Small intestine (tissue), 7 donors: ENCODE results near the gene TDRD3. TPM values are rescaled to one million over a fixed set of nuclear protein-coding genes. Genes with fewer than 3 reads are reported as not detected.

Experiments
- DNase-seq, 2 donors: peaks; one replicate each; pipeline versions ENCODE4 v3.0.0 to v3.0.0-alpha.2; 2013
- FAIRE-seq: peaks from 2 replicates; lab custom pipeline; 2012; peaks lifted over from hg19 to GRCh38; lab: Jason Lieb, UNC
- H3K27ac ChIP-seq, 3 donors: one replicate each; pipeline ENCODE4 v1.5.1; 2013; ENCODE audit warnings: low read length in 2 of 3, mild to moderate bottlenecking in 2 of 3, control low read depth in 1 of 3, inconsistent platforms in 1 of 3, low read depth in 1 of 3, moderate library complexity in 1 of 3
- H3K27me3 ChIP-seq, 3 donors: one replicate each; pipeline ENCODE4 v1.6.1; 2013; ENCODE audit warnings: low read length in 3 of 3, inconsistent platforms in 1 of 3; ENCODE audit not compliant: control insufficient read depth in 3 of 3, insufficient read depth in 3 of 3
- H3K36me3 ChIP-seq, 3 donors: one replicate each; pipeline ENCODE4 v1.6.1; 2013; ENCODE audit warnings: low read length in 3 of 3, inconsistent platforms in 1 of 3, low read depth in 1 of 3, mild to moderate bottlenecking in 1 of 3, moderate library complexity in 1 of 3; ENCODE audit not compliant: control insufficient read depth in 3 of 3, insufficient read depth in 2 of 3
- H3K4me1 ChIP-seq, 3 donors: one replicate each; pipeline ENCODE4 v1.6.1; 2013; ENCODE audit warnings: low read length in 2 of 3, inconsistent platforms in 1 of 3, low read depth in 1 of 3, mild to moderate bottlenecking in 1 of 3, moderate library complexity in 1 of 3; ENCODE audit not compliant: control insufficient read depth in 3 of 3, insufficient read depth in 2 of 3
- H3K4me3 ChIP-seq, 3 donors: one replicate each; pipeline ENCODE4 v1.5.1; 2013; ENCODE audit warnings: low read length in 3 of 3, control low read depth in 1 of 3, inconsistent platforms in 1 of 3, low read depth in 1 of 3, mild to moderate bottlenecking in 1 of 3, moderate library complexity in 1 of 3
- H3K9me3 ChIP-seq, 2 donors: one replicate each; pipeline ENCODE4 v1.6.1; 2013; ENCODE audit warnings: low read depth in 1 of 2, low read length in 1 of 2; ENCODE audit not compliant: control insufficient read depth in 2 of 2, insufficient read depth in 1 of 2
- WGBS, 3 donors: extraction: QIAGEN DNeasy Blood & Tissue Kit; methylation state at CpG; one replicate each; pipeline ENCODE4 v1.1.7; 2013; 5-methylcytosine and 5-hydroxymethylcytosine counted together
- polyA plus RNA-seq, 4 donors: library from polyadenylated mRNA; stranded (reverse) in 3 of 4; unstranded in 1 of 4; fragments of 200-250 nt in 3 of 4; fragments of 120-200 nt in 1 of 4; gene quantifications; one replicate each; pipeline versions ENCODE4 v1.2.1 to v1.2.3, GENCODE V29; 2013
- donor health status: healthy with polysubstance abuse.
- donor health status: control.
- donor health status: control.
- donor health status: Bipolar disorder and iron deficiency.
- donor health status: healthy.

Gene TDRD3
- polyA plus RNA-seq, 4 donors, result 10.0 to 21.7 (median 10.1) TPM

DNA sequence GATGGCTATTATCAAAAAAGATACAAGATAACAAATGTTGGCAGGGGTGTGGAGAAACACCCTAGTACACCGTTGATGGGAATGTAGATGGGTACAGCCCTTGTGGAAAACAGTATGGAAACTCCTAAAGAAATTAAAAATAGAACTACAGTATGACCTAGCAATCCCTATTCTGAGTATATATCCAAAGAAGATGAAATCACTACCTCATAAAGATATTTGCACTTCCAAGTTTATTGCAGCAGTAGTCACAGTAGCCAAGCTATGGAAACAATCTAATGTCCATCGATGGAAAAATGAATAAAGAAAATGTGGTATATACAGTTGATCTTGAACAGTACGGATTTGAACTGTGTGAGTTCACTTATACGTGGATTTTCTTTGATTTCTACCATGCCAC is 28.3 kb downstream of the TDRD3 start:
- no peak overlapping the region for H3K4me3 ChIP-seq
- FAIRE-seq, result no peak
- no peak overlapping the region for H3K27ac ChIP-seq
- no peaks in the 10 kb centered on the region for H3K4me1 ChIP-seq
- H3K36me3 ChIP-seq, result no peaks in the 10 kb centered on the region
- DNase-seq, result no peak
- H3K27me3 ChIP-seq, result no peaks in the 10 kb centered on the region
- WGBS, 3 donors, result 79 to 94% (median 81%) methylated on average over 4 of the region's 4 CpGs
- peaks cover 0 to 3% of the 10 kb centered on the region in 2 donors for H3K9me3 ChIP-seq

DNA sequence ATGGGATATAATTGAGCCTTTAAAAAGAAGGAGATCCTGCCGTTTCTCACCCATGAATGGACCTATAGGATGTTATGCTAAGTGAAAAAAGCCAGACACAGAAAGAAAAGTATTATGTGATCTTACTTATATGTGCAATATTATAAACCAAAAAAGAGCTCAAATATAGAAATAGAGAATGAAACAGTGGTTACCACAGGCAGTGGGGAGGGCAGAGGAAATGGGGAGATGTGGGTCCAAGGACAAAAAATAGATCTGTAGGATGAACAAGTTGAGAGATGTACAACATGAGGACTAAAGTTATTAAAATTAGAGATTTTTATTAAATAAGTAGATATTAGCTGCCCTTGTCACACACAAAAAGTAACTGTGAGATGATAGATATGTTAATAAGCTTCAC is 29.1 kb downstream of the TDRD3 start:
- Histone ChIP-seq H3K36me3 (no peaks in the 10 kb centered on the region), H3K4me3 (no peak overlapping the region), H3K27me3 (no peaks in the 10 kb centered on the region), H3K9me3 (peaks cover 0 to 3% of the 10 kb centered on the region in 2 donors), H3K4me1 (no peaks in the 10 kb centered on the region), H3K27ac (no peak overlapping the region)
- WGBS, 3 donors, result 44 to 71% (median 48%) methylated on average over 1 of the region's 1 CpG
- DNase-seq, result no peak
- no peak for FAIRE-seq

DNA sequence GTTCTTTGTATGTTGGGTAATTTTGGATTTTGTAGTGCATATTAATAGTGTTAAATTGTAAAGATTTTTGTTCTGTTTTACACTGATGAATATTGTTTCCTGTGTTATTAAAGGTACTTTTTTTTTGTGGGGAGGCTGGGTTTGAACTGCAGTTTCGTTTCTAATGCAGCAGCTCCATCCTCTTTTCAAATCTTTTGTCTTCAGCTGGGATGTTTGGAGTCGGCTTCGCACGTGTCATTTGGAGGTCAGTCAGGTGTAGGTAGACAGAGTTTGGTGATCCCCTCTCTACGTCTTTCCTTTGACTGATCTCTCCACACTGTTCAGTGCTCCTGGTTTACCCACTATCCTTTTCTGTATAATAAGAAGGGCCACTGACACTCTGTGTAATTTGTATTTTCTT is 30.3 kb downstream of the TDRD3 start:
- no peaks in the 10 kb centered on the region for H3K4me1 ChIP-seq
- DNase-seq (no peak), FAIRE-seq (no peak)
- H3K4me3 ChIP-seq, result no peak overlapping the region
- H3K36me3 ChIP-seq, result no peaks in the 10 kb centered on the region
- H3K27me3 ChIP-seq, result no peaks in the 10 kb centered on the region
- H3K27ac ChIP-seq, result no peak overlapping the region
- WGBS, 3 donors, result 65 to 84% (median 74%) methylated on average over 5 of the region's 5 CpGs
- no peaks in the 10 kb centered on the region for H3K9me3 ChIP-seq

DNA sequence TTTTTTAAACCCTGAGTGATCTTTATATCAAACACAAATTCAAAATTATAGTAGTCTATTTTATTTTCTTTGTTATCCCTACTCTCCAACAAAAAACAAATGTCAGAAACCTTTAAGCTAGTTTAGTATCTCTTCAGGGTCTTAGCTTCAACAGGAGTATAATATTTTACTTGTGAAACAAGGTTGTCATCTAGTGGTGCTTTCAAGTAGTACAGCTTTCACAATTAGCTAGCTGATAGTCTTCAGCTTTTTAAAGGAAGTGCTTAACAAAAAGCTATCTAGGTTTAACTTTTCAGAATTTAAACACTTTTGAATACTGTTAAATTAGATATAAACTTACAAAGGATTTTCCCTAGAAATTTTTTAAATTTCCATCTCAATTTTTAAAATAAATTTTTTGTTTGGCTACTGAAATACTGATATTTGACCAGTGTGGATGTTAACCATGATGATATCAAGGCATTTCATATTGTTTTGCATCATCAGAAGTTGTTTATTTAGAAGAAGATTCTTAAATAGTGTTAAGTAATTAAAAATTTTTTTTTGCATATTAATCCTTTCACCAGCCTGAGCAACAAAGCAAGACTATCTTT is 34.2 kb downstream of the TDRD3 start:
- DNase-seq (peak; percentile 74 to 75), FAIRE-seq (peak; percentile 95)

DNA sequence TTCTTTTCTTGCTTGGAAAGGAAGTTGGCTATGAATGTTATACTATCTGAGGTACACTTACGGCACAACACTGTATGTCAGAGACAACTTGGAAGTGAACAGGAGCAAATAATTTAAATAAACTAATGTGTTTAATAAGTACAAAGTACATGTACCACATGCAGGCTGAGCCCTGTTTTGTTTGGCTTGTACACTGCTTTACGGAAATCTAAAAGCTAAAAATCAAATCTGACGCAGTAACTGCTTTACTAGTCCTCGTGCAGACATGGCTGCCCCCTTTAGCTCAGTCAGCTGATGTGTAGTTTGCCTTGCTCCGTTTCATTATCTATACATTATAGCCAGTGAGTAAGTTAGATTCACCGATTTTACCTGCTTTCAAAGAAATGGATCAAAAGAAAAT is 36.5 kb downstream of the TDRD3 start:
- 51 to 79% (median 67%) methylated on average over 6 of the region's 6 CpGs for WGBS, 3 donors
- H3K4me3 ChIP-seq, result no peak overlapping the region
- FAIRE-seq, result no peak
- no peaks in the 10 kb centered on the region for H3K27me3 ChIP-seq
- no peaks in the 10 kb centered on the region for H3K36me3 ChIP-seq
- peak in 1 of 2 donors; percentile 37 for DNase-seq
- H3K4me1 ChIP-seq, result no peaks in the 10 kb centered on the region
- H3K9me3 ChIP-seq, result no peaks in the 10 kb centered on the region
- no peak overlapping the region for H3K27ac ChIP-seq

More for the DNA sequence above, 34.2 kb downstream of the TDRD3 start:
- Histone ChIP-seq H3K27me3 (no peaks in the 10 kb centered on the region), H3K36me3 (no peaks in the 10 kb centered on the region), H3K9me3 (no peaks in the 10 kb centered on the region), H3K4me1 (no peaks in the 10 kb centered on the region), H3K27ac (no peak overlapping the region), H3K4me3 (no peak overlapping the region)

DNA sequence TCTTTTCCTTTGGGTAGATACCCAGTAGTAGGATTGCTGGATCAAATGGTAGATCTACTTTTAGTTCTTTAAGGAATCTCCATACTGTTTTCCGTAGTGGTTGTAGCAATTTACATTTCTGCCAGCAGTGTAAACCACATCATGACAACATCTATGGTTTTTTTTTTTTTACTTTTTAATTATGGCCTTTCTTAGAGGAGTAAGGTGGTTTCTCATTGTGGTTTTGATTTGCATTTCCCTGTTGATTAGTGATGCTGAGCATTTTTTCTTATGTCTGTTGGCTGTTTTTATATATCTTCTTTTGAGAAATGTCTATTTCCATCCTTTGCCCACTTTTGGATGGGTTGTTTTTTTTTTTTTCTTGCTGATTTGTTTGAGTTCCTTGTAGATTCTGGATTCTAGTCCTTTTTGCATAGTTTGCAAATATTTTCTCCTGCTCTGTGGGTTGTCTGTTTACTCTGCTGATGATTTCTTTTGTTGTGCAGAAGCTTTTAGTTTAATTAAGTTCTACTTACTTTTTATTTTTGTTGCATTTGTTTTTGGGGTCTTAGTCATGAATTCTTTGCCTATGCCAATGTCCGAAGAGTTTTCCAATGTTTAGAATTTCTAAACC is 38.8 kb downstream of the TDRD3 start:
- no peak for DNase-seq
- no peaks in the 10 kb centered on the region for H3K27me3 ChIP-seq
- no peak for FAIRE-seq
- H3K4me1 ChIP-seq, result no peaks in the 10 kb centered on the region
- H3K4me3 ChIP-seq, result no peak overlapping the region
- WGBS, 3 donors, result 66 to 90% (median 90%) methylated on average over 2 of the region's 2 CpGs
- H3K9me3 ChIP-seq, result no peaks in the 10 kb centered on the region
- H3K36me3 ChIP-seq, result no peaks in the 10 kb centered on the region
- no peak overlapping the region for H3K27ac ChIP-seq

DNA sequence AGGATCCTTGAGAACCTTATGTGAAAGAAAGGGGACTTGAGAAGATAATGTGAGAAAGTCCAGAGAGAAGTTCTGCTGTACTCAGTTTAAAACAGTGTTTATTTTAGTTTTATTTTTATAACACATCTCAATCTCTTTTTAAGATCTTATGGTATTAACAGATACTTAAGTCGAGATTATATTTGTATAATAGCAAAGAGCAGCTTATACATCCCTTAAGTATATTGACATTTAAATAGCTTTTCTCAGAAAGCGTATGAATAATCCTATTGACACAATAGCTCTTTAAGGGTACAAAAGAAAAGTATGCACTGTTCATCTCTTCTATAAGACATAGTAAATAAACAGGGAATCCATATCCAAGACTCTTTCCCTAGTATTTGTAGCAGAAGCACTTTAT is 42.2 kb downstream of the TDRD3 start:
- WGBS, 3 donors, result 47 to 75% (median 63%) methylated on average over 2 of the region's 2 CpGs
- no peaks in the 10 kb centered on the region for H3K27me3 ChIP-seq
- no peaks in the 10 kb centered on the region for H3K9me3 ChIP-seq

DNA sequence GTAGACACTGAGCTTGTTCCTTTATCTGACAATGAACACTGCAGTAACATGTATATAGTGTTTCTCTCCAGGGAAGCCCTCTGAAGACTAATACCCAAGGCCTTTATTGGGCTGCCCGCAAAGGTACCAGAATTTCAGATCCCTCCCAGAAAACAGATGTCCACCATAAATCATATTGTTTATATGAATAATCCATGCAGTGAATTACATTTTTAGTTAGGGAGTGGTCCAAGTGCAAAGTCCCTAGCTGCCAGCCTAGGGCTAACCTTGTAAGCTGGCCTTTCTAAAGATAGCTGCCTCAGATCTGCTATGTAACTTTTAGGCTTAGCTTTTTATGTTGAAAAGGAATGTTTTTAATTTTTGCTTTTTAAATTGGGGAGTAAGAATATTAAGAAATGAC is 44.7 kb downstream of the TDRD3 start:
- Histone ChIP-seq H3K4me1 (peaks cover 0 to 2% (median 0%) of the 10 kb centered on the region in 3 donors), H3K36me3 (peaks cover 0 to 2% (median 0%) of the 10 kb centered on the region in 3 donors), H3K27ac (no peak overlapping the region), H3K27me3 (no peaks in the 10 kb centered on the region), H3K9me3 (no peaks in the 10 kb centered on the region), H3K4me3 (no peak overlapping the region)
- peak; percentile 8 to 54 for DNase-seq
- FAIRE-seq, result no peak
- WGBS, 3 donors, result 26 to 72% (median 50%) methylated on average over 1 of the region's 1 CpG

More for the DNA sequence above, 42.2 kb downstream of the TDRD3 start:
- FAIRE-seq (no peak), DNase-seq (no peak)
- H3K4me3 ChIP-seq, result no peak overlapping the region
- no peak overlapping the region for H3K27ac ChIP-seq
- no peaks in the 10 kb centered on the region for H3K36me3 ChIP-seq
- H3K4me1 ChIP-seq, result peaks cover 0 to 2% (median 0%) of the 10 kb centered on the region in 3 donors
